HepG2 (cell line): ENCODE results near the gene TOR4A. TPM values are rescaled to one million over a fixed set of nuclear protein-coding genes. Genes with fewer than 3 reads are reported as not detected.

Experiments
- ATAC-seq: fragments of 200-7000 bp; cut with Tn5 transposase; 3 replicates; pipeline ENCODE4 v1.9.1; 2020; ENCODE audit warnings: mild to moderate bottlenecking, moderate library complexity
- BruUV-seq: library from RNA; stranded (reverse); fragments of 400-500 nt; replicated peaks from 2 replicates; lab custom pipeline; 2021; lab: Mats Ljungman, UMichigan
- CTCF ChIA-PET: fragments of 300-600 bp; formaldehyde crosslinking; extraction: SDS; loops from one replicate; lab custom pipeline; 2021; ENCODE audit warnings: low total read pairs, inconsistent platforms, low intra/inter-chr PET ratio; lab: Yijun Ruan, JAX
- POLR2A ChIA-PET: fragments of 350-600 bp; sonication (Branson Sonifier 250); formaldehyde crosslinking; loops from one replicate; lab custom pipeline; 2020; ENCODE audit warnings: antibody characterized with exemption, inconsistent platforms; lab: Yijun Ruan, JAX
- DNase-seq: peaks from one replicate; pipeline ENCODE4 v3.0.0-alpha.2; 2015; ENCODE audit warnings: low spot score
- FAIRE-seq: peaks from 3 replicates; lab custom pipeline; 2011; peaks lifted over from hg19 to GRCh38; lab: Jason Lieb, UNC
- H2AFZ ChIP-seq: one replicate; pipeline ENCODE4 v1.6.1; 2011; ENCODE audit warnings: low read length, inconsistent platforms
- H3K27ac ChIP-seq: fragments of 300-600 bp; 3 replicates; pipeline ENCODE4 v1.8.0; 2011; ENCODE audit warnings: mixed run types, mild to moderate bottlenecking, mixed read lengths, low read length, inconsistent platforms; ENCODE audit not compliant: insufficient read depth; ENCODE audit errors: extremely low read length
- H3K27me3 ChIP-seq, 2 experiments: fragments of 200-600 bp in 1 of 2; 2 replicates in 1 of 2; 3 replicates in 1 of 2; pipeline versions ENCODE4 v1.6.0 to v1.8.0; 2011; ENCODE audit warnings: low read length in 2 of 2, mild to moderate bottlenecking in 2 of 2, moderate library complexity in 2 of 2, inconsistent platforms in 1 of 2; ENCODE audit not compliant: insufficient read depth in 2 of 2, control insufficient read depth in 1 of 2
- H3K36me3 ChIP-seq, 2 experiments: fragments of 200-600 bp in 1 of 2; replicated peaks in 1 of 2; 2 replicates in 1 of 2; 3 replicates in 1 of 2; pipeline versions ENCODE4 v1.5.1 to v1.8.0; 2011; ENCODE audit warnings: low read length in 2 of 2, inconsistent platforms in 1 of 2; ENCODE audit not compliant: insufficient read depth in 2 of 2, control insufficient read depth in 1 of 2
- H3K4me1 ChIP-seq: 2 replicates; pipeline ENCODE4 v1.5.1; 2012; ENCODE audit warnings: low read length, inconsistent platforms; ENCODE audit not compliant: insufficient read depth
- H3K4me2 ChIP-seq: 2 replicates; pipeline ENCODE4 v1.6.0; 2011; ENCODE audit warnings: low read depth, low read length, inconsistent platforms
- H3K4me3 ChIP-seq, 3 experiments: fragments of 200-600 bp in 1 of 3; sonication (generic), shearing (Covaris generic) in 1 of 3; replicated peaks in 1 of 3; 2 replicates each; pipeline ENCODE4 v1.5.1; 2011 to 2016; ENCODE audit warnings: low read length in 3 of 3, inconsistent platforms in 2 of 3, low read depth in 2 of 3, mild to moderate bottlenecking in 2 of 3, control low read depth in 1 of 3, mixed read lengths in 1 of 3; ENCODE audit not compliant: insufficient read depth in 1 of 3
- H3K79me2 ChIP-seq: one replicate; pipeline ENCODE4 v1.6.1; 2011; ENCODE audit warnings: low read length, inconsistent platforms; ENCODE audit not compliant: insufficient read depth
- H3K9ac ChIP-seq: 2 replicates; pipeline ENCODE4 v1.6.0; 2011; ENCODE audit warnings: mild to moderate bottlenecking, low read depth, low read length, inconsistent platforms; ENCODE audit not compliant: insufficient read depth
- H3K9me3 ChIP-seq: 2 replicates; pipeline ENCODE4 v1.5.1; 2012; ENCODE audit warnings: mild to moderate bottlenecking, low read length
- H4K20me1 ChIP-seq: 2 replicates; pipeline ENCODE4 v1.6.0; 2011; ENCODE audit warnings: inconsistent platforms, mild to moderate bottlenecking, low read length, moderate library complexity; ENCODE audit not compliant: insufficient read depth
- JARID2 ChIP-seq: sonication (generic); formaldehyde crosslinking; IDR thresholded peaks from 2 replicates; pipeline ENCODE4 v1.8.1; 2023; ENCODE audit warnings: missing genetic modification reagents, inconsistent platforms; ENCODE audit not compliant: insufficient replicate concordance
- RBFOX2 ChIP-seq: fragments of 200-400 bp; formaldehyde crosslinking; IDR thresholded peaks from 2 replicates; pipeline ENCODE4 v1.6.1; 2017; ENCODE audit warnings: low read depth, mild to moderate bottlenecking, low read length
- ZC3H13 ChIP-seq: sonication (generic); formaldehyde crosslinking; IDR thresholded peaks from 2 replicates; pipeline ENCODE4 v1.8.1; 2023; ENCODE audit warnings: mild to moderate bottlenecking, missing genetic modification reagents, moderate library complexity
- ZIK1 ChIP-seq: sonication (generic); formaldehyde crosslinking; IDR thresholded peaks from 2 replicates; pipeline ENCODE4 v1.5.0; 2020; ENCODE audit warnings: mild to moderate bottlenecking, low read depth, missing genetic modification reagents, borderline replicate concordance
- ZNF724P ChIP-seq: sonication (generic); formaldehyde crosslinking; IDR thresholded peaks from 2 replicates; pipeline ENCODE4 v1.8.0; 2022; ENCODE audit warnings: missing genetic modification reagents, borderline replicate concordance
- WGBS: methylation state at CpG from one replicate; pipeline ENCODE4 v1.1.6; 2017; ENCODE audit warnings: low lambda C conversion rate; 5-methylcytosine and 5-hydroxymethylcytosine counted together
- in situ Hi-C: cut with HindIII; loops from 2 replicates; pipeline ENCODE4 v1.10.0; 2017; ENCODE audit warnings: low pct_unique_long_range_greater_than_20kb; ENCODE audit not compliant: extremely low pct_ligation_motif_present
- intact Hi-C: fragments of 100-400 bp; cut with micrococcal nuclease; formaldehyde crosslinking; loops from one replicate; pipeline ENCODE4 v1.10.0; 2022; ENCODE audit not compliant: unreplicated experiment
- polyA plus RNA-seq, 8 experiments: library from polyadenylated mRNA; depleted of rRNA in 3 of 8; stranded (reverse) in 7 of 8; unstranded in 1 of 8; fragments of >200 nt; fragmentation: Illumina TruSeq in 4 of 8; extraction: Trizol in 4 of 8; gene quantifications; 2 replicates each; pipeline versions ENCODE4 v1.2.1 to v1.2.3, GENCODE V29; 2011 to 2016; ENCODE audit warnings: low read depth in 4 of 8, missing spikeins in 1 of 8, mixed read lengths in 1 of 8; ENCODE audit not compliant: insufficient read depth in 1 of 8
- total RNA-seq, 5 experiments: library from RNA; depleted of rRNA; stranded (reverse); fragments of >200 nt; fragmentation: Illumina TruSeq; extraction: Trizol; gene quantifications; 2 replicates each; pipeline ENCODE4 v1.2.3, GENCODE V29; 2016; ENCODE audit warnings: low read depth in 1 of 5

TOR4A gene
- total and polyA plus RNA-seq, 2 of the 13 experiments (the other 11 are each of a cell fraction or from before 2014, with no cell fraction given): 11.1 to 14.2 TPM

DNA sequence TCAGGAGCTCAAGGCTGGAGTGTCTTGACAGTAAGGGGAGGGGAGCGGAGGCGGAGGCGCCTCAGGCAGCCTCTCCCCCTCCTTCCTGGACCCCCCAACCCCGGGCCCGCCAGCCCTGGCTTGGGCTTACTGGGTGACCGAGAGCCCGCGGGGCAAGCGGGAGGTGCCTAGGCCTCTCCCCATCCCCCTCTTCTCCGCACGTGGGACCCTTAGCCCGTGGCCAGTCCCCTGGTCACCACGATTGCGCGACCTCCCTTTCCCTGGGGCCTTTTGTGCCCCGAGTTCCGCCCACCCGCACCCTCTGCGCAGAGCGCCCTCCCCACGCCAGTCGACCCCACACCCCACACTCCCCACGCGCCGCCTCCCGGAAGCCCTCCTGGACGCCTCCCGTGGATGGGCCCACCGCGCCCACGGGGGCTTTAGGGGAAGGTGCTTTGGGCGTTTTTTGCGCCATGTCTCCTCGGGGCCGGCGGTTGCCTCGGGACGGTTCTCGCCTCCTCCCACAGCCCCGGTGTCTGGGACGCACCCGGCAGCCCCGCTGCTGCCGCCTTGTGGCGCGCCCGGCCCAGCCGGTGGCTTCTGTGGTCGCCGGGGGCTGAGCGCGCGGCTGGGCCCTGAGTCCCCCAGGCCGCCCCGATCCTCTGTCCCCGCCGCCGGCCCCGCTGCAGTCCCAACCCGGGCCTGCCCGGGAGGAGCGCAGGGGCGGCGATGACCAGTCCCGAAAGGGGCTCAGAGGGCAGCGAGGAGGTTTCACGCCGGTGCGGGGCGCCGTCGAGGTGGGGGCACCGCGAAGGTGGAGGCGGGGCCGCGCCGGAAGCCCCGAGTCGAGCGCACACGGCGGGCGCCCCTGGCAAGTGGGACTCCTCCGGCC is 3.2 kb downstream of the TOR4A start:
- no TSS peak for BruUV-seq
- H3K4me3 ChIP-seq: no peak overlapping the region
- peaks cover 6% of the 10 kb centered on the region for H3K79me2 ChIP-seq
- intact Hi-C loops: no loop called here
- H3K9me3 ChIP-seq: no peaks in the 10 kb centered on the region
- H3K4me1 ChIP-seq: peaks cover 14% of the 10 kb centered on the region
- H4K20me1 ChIP-seq: no peaks in the 10 kb centered on the region
- no peak for FAIRE-seq
- no peaks in the 10 kb centered on the region; a peak in 1 of 5 replicates for H3K27me3 ChIP-seq
- no peak overlapping the region for H3K27ac ChIP-seq
- 99% methylated on average over 66 of the region's 85 CpGs for WGBS
- DNase-seq: no peak
- H3K9ac ChIP-seq: no peak overlapping the region
- POLR2A ChIA-PET: no interaction called here
- no peak for ATAC-seq
- CTCF ChIA-PET: no interaction called here
- H3K4me2 ChIP-seq: no peak overlapping the region
- no peak overlapping the region for H2AFZ ChIP-seq
- in situ Hi-C loops: loop anchor here (10.0 kb wide), 1 partner anchor 244 kb away; no protein-coding TSS in a partner anchor
- TF ChIP-seq ZIK1 (CRISPR knock-in tag) (no peak), RBFOX2 (0 out of 2 replicates have a peak, but pooled peaks have one; percentile 21), ZNF724P (no peak), ZC3H13 (peak; percentile 38; the same call in 1 of the 2 replicates), JARID2 (CRISPR knock-in tag) (no peak)
- H3K36me3 ChIP-seq: peaks cover 0 to 7% of the 10 kb centered on the region in 2 experiments; a peak in 2 of 5 replicates
